ENCODE data around the gene ZNF92.
A peak's percentile ranks its signal among the peaks of the same experiment; 100 is the strongest.
"Not testable (repeated sequence)": the region's sequence is repeated elsewhere in the genome, so short reads cannot be mapped to it uniquely, and the experiment has no call there.

The ZNF92 gene

DNA sequence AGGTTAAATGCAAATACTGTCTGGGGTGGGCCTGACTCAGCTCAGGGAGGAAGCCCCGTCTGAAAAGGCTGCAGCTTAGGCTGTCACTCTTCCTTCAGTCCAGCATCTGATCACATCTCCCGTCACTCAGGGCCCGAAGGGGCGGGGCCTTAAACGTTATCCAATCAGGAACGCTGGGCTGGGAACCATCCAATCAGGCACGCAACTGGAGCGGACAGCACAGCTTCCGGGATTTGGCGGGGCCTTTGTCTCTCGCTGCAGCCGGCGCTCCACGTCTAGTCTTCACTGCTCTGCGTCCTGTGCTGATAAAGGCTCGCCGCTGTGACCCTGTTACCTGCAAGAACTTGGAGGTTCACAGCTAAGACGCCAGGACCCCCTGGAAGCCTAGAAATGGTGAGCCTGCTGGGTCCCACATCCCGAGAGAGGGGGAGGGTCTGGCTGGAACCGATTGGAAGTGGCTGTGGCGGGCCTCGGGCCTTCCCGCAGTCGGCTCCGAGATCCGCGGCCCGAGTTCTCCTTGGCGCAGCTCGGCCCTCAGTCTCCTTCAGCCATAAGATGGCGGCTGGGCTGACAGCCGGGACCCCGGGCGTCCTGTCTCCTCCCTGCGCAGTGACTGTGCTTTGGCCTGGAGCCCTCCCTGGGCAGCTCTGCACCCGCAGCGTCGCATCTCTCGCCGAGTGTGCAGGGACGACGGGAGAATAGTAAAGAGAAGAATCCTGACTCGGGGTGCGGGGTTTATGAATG is at the start of gene ZNF92:
ZNF92 (plus strand) TSS at position 248 of the 744 bp plus-strand sequence; CDS start at position 391, 143 bp downstream.
- DNase-seq = peak; percentile 94

DNA sequence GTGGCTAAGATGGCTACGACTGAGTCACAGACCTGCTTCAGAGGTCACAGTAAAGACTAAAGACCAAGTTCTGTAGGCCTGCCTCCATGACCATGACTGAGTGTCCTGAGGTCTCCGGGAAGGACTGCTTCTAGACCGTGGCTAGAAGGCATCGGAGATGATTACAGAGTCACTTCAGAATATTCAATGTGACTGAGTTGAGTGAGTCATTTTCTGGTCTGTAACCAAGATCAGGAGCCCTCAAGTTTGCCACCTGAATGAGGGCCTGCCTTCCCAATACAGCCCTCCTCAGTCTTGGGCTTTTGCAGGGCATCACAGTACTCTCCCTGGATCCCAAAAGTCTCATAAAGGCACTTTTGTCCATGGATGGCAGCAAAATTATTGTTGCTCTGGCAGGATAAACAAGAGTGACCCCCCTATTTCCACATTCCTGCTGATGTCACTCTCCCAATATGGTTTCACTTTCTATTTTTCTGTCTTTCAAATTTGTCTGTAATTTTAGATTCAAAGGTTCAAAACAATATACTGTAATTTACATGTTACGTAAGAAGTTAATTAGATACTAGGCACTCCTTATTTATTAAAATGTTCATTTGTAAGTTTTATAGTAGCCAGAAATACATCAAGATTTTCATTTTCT is 47.7 kb upstream of the ZNF92 start:
- DNase-seq = no peak

DNA sequence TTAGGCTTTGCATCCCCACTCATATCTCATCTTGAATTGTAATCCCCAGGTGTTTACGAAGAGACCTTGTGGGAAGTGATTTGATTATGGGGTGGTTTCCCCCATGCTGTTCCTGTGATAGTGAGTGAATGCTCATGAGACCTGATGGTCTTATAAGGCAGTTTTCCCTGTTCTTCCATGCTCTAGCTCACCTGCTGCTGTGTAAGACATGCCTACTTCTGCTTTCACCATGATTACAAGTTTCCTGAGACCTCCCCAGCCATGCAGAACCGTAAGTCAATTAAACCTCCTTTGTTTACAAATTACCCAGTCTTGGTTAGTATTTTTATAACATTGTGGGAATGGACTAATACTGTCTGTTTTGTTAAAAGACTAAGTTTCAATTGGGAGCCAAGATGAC is 35.3 kb upstream of the ZNF92 start:
- no peak for DNase-seq

DNA sequence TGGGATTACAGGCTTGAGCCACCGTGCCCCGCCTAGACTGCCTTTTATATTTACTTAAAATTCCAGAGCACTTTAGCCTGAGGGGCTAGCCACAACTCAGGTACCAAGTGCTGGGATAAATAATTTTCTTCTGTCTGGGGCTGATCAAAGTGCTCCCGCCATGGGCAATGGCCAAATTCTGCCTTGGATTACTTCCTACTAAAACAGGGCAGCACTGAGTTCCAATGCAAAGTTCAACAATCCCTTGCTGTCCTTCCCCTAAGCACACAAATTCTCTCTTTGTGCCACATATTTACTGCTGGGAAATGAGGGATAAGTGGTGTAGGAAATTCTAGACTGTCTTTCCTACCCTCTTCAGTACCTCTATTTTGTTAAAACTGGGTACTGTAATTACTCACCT is 34.4 kb upstream of the ZNF92 start:
- DNase-seq = no peak

DNA sequence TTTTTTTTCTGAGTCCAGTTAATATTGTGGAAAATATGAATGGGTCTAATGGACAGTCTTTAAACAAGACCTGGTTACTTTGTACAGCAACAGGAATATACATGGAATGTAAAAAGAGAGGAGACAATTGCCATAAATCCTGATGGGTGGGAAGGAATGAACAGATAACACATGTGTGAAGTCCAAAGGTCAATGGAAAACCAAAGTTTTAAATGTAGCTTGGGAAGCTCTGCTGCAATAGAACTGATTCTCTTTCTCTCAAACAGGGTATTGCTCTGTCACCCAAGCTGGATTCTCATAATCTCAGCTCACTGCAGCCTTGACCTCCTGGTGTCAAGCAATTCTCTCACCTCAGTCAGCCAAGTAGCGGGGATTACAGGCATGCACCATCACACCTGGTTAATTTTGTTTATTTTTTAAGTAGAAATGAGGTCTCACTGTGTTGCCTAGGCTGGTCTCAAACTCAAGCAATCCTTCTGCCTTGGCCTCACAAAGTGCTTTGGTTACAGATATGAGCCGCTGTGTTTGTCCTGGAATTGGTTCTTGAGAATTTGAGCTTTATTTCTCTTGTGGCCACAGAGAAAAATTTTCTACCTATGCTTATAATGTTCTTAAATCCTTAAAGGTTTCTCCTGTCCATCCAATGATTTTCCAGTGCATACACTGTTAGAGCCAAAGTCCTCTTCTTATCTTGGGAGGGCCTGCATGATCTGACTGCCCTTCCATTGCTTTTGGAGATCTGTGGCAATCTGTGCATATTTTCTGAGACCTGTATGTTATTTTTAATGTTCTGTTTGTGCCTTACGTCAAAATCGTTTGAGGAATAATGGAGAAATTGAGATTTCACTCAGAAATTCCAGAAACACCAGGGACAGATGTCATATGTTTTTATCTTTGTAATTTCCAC is 30.7 kb upstream of the ZNF92 start:
- no peak for DNase-seq

DNA sequence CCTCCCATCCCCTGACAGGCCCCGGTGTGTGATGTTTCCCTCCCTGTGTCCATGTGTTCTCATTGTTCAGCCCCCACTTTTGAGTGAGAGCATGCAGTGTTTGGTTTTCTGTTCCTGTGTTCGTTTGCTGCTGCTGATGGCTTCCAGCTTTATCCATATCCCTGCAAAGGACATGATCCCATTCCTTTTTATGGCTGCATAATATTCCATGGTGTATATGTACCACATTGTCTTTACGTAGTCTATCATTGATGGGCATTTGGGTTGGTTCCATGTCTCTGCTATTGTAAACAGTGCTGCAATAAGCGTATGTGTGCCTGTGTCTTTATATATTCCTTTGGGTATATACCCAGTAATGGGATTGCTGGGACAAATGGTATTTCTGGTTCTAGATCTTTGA is 29.1 kb upstream of the ZNF92 start:
- DNase-seq = not testable (repeated sequence)

DNA sequence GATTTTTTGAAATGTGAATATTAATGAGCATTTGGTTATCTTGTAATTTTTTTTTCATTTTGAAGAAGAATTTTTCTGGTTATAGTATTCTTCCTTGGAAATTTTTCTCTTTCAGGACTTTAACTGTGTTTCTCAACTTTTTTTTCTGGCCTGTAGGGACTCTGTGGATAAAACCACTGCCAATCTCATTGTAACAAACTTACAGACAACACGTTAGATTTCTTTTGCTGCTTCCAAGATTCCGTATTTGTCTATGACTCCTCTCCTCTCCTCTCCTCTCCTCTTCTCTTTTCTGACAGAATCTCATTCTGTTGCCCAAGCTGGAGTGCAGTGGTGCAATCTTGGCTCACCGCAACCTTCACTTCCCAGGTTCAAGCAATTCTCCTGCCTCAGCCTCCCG is 19.4 kb upstream of the ZNF92 start:
- DNase-seq = no peak

DNA sequence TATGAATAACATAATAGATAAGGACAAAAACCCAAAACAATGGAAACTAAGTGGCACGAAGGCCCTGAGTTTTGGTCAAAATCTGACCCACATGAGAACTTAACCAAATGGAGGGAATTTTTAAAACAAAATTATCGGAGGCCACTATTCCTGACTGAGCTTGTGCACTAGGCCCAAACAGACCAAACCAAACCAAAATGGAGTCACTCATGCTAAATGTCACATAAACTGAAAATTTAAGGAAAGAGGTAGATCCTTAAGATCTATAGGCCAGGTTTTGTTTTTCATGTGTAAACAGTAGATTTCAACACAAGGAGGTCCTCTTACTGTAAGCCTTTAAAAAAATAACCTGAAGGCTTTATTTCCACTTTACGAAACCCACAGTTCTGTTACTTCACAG is 3.8 kb upstream of the ZNF92 start:
- DNase-seq = no peak

DNA sequence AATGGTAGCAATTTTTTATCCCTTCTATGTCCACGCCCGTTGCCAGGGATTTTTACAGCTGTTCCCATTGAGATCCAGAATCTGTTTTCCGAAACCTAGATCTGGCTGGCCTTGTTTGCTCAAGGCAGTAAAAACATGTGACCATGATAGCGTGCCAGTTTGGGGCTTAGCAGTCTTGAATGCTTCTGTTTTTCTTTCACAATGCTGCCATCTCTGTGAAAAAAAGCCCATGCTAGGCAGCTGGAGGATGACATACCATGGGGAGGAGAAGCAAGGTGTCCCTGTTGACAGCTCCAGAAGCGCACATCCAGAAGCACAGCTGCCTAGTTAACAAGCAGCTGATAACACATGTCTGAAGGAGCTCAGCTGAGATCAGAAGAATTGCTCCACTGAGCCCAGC is 2.2 kb upstream of the ZNF92 start:
- no peak for DNase-seq

DNA sequence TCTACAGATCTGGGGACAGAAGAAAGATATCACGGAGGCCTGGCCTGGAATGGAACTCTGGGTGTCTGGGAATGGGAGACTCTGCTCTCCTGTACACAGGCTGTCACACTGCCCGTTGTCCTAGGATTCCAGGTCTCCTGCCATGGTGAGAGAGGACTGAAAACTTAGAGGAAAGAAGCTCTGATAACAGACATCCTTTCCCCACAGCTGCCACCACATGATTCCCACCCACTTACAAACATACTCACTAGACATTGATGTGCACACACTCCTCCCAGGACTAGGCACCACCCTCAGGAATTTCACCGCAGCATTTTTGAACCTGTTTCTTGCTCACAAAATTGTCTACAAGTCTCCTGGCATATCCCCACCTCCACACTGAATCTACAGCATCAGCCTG is 5.7 kb downstream of the ZNF92 start:
- no peak for DNase-seq

DNA sequence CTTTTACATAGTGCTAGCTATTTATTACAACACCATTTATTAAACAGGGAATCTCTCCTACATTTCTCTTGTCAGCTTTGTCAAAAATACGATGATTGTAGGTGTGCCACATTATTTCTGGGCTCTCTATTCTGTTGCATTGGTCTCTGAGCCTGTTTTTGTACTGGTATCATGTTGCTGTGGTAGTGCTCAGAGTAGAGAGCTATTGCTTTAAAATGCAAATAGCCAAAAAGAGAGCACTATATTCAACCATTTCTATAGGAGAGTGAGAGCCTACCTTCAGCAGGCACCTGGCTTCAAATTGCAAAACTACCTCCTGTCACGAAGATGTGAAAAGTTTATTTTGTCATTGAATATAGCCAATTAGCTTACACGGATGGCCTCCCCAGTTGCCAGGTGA is 8.1 kb downstream of the ZNF92 start:
- no peak for DNase-seq

DNA sequence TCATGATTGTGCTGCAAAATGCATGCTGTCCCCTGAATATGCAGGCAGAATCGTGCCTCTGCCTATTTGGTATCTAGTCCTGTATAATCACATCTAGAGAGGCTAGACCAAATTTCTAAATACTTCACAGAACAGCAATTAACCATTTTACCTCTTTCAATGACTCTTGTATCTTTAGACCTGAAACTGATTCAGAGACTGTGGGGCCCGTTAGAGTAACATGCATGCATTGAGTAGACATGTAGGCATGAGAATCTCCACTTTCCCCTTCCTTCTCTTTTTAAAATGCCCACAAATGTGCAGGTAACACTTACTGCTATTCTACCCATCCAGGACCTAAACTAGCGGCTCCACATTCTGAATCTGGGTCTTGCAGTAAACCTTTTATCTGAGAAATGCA is 8.8 kb downstream of the ZNF92 start:
- no peak for DNase-seq

DNA sequence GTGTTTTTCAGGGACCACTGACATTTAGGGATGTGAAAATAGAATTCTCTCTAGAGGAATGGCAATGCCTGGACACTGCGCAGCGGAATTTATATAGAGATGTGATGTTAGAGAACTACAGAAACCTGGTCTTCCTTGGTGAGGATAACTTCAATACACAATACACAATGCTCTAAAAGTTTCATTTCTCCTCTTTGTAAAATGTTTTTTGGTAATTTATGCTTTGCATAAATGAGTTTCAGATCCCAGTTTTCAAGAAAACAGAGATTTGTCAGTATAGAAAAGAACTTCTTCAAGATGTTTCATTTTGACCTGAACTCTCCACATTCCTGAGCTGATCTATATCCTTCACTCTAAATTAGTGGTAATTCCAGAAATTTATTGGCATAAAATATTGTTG is 14.2 kb downstream of the ZNF92 start:
- DNase-seq = no peak

DNA sequence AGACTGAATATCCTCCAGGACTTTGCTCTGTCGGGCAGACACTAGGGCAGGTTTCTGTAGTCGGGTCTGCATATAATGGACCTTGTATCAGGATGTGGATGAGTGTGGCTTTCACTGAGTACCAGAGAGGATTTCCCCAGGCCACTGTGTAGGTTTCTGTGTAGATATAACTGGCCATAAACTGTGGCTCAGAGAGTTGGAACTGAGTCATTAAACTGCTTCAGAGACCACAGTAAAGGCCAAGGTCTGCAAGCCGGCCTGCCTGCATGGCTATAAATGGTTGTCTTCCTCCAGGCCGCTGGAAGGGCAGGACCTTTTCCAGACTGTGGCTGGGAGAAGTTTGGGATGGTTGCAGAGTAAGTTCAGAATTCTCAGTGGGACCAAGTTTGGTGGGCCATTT is 16.9 kb downstream of the ZNF92 start:
- no peak for DNase-seq

DNA sequence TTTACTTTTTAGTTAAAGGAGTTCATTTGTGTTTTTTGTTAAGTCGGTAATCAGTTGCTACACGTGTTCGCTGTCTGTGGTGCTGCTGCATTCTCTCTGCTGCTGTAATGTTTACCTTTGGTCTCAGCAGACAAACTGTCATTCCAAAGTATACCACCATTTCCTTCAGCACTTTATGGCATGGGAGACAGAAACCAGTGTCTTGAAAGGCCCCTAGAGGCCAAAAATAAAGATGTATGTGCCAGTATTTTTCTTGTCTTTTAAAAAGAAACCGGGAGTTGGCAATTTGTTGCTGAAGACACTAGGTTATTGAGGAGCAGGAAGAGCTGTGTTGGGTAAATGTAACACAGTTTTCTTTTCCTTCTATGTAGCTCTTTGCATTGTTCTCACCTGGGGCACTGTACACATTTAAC is 24.1 kb downstream of the ZNF92 start:
- DNase-seq = no peak

DNA sequence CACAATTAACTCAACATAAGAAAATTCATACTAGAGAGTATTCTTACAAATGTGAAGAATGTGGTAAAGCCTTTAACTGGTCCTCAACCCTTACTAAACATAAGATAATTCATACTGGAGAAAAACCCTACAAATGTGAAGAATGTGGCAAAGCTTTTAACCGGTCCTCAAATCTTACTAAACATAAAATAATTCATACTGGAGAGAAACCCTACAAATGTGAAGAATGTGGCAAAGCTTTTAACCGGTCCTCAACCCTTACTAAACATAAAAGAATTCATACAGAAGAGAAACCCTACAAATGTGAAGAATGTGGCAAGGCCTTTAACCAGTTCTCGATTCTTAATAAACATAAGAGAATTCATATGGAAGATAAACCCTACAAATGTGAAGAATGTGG is 25.0 kb downstream of the ZNF92 start:
- not testable (repeated sequence) for DNase-seq

DNA sequence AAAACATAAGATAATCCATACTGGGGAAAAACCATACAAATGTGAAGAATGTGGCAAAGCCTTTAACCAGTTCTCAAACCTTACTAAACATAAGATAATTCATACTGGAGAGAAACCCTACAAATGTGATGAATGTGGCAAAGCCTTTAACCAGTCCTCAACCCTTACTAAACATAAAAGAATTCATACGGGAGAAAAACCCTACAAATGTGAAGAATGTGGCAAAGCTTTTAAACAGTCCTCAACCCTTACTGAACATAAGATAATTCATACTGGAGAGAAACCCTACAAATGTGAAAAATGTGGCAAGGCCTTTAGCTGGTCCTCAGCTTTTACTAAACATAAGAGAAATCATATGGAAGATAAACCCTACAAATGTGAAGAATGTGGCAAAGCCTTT is 25.4 kb downstream of the ZNF92 start:
- not testable (repeated sequence) for DNase-seq

DNA sequence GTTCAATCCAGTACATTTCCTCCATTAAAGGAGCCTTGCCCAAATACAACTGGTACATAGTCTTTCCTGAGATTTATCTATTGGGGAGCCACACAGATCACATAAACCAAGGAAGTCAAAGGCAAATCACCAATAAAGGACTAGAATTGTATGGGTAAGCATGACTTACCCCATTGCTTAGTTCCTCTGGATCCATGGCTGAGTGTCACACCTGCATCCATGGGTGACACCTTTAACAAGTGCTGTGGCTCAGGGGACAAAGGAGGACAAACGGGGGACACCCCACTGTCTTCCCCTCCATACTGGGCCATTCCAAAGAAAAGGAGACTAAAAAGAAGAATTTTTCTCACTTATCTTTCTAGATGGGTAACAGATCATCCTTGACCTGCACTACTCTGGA is 30.4 kb downstream of the ZNF92 start:
- DNase-seq = no peak

DNA sequence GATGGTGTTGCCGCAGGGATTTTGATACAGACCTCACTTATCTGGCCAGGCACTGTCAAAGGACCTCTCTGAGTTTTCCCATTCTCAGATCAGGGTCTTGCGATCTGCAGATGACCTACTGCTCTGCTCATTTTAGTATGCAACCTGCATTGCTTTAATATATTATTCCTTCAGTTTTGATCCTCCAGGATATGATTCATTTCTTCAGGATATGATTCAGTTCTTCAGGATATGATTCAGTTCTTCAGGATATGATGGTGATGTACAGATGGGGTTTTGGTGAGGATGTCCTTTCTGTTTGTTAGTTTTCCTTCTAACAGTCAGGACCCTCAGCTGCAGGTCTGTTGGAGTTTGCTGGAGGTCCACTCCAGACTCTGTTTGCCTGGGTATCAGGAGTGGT is 33.1 kb downstream of the ZNF92 start:
- DNase-seq = not testable (repeated sequence)

DNA sequence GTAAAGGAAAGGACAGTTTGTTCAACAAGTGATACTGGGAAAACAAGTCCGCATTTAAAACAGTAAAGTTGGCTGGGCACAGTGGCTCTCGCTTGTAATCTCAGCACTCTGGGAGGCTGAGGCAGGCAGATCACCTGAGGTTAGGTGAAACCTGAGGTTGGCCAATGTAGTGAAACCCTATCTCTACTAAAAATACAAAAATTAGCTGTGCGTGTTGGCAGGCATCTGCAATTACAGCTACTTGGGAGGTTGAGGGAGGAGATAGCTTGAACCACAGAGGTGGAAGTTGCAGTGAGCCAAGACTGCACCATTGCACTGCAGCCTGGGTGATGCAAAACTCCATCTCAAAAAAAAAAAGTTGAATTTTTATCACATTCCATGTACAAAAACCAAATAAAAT is 35.7 kb downstream of the ZNF92 start:
- no peak for DNase-seq

DNA sequence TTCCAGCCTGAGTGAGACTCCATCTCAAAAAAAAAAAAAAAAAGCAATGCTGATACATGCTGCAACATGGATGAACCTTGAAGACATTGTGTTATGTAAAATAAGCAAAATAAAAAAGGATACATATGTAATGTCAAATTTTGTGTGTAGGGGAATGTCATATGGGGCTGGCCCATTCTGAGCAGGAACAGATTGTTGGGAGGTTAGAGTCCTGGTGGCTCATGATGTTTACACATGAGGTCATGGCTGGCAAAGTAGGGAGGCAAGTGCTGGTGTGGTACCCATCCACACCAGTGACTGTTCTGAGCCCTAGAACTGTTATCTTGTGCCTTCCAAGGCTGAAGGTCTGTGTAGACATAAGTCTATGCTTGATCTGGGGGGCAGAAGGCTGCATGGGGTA is 37.6 kb downstream of the ZNF92 start:
- no peak for DNase-seq

DNA sequence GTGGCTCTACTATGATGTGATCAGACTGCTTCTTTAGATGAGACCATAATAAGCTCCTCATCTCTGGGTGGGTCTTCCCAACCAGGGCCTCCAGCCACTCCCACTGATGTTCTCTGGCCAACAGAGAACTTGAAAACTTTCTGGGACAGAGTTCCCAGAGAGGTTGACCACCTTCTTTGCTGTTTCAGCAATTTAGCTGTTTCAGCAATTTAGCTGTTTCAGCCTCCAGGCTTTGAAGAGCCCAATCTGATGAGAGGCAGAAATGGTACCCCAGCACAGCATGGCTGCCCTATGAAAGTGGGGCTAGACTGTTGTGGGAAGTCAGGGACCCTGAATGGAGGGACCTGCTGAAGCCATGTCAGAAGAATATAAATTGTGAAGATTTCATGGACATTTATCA is 49.0 kb downstream of the ZNF92 start:
- no peak for DNase-seq

DNA sequence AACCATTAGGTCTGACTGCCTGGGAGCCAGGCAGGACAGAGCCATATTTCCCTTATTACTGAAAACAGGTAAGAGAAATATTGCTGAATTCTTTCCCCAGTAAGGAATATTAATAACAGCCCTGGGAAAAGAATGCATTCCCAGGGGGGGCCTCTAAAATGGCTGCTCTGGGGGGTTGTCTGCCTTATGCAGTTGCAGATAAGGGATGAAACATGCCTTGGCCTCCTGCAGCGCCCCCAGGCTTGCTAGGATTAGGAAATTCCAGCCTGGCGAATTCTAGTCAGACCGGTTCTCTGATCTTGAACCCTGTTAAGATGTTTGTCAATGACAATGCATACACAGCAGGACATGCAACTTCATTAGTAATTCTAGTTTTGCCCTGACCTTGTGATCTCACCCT is 49.6 kb downstream of the ZNF92 start:
- not testable (repeated sequence) for DNase-seq
